Sigmoid colon (tissue), 7 donors: ENCODE data around the gene PRM2. TPM values are rescaled to one million over a fixed set of nuclear protein-coding genes. Genes with fewer than 3 reads are reported as not detected.
"Not testable (repeated sequence)": the region's sequence is repeated elsewhere in the genome, so short reads cannot be mapped to it uniquely, and the experiment has no call there.

Source experiments
- DNase-seq: peaks from one replicate; pipeline ENCODE4 v3.0.0-alpha.2; 2019
- H3K27ac ChIP-seq, 4 donors: fragments of 200-600 bp; sonication (generic); one replicate each; pipeline ENCODE4 v1.5.1; 2016 to 2019; ENCODE audit warnings: mild to moderate bottlenecking in 1 of 4
- H3K27me3 ChIP-seq, 3 donors: fragments of 200-600 bp; sonication (generic); one replicate each; pipeline ENCODE4 v1.5.1; 2019; ENCODE audit warnings: mild to moderate bottlenecking in 1 of 3
- H3K36me3 ChIP-seq, 4 donors: fragments of 200-600 bp; sonication (generic); one replicate each; pipeline ENCODE4 v1.5.1; 2016 to 2019
- H3K4me1 ChIP-seq, 4 donors: fragments of 200-600 bp; sonication (generic); one replicate each; pipeline ENCODE4 v1.5.1; 2017 to 2019
- H3K4me3 ChIP-seq, 4 donors: fragments of 200-600 bp; sonication (generic); one replicate each; pipeline ENCODE4 v1.5.1; 2017 to 2019; ENCODE audit warnings: mild to moderate bottlenecking in 2 of 4, moderate library complexity in 1 of 4
- H3K9me3 ChIP-seq, 4 donors: fragments of 200-600 bp in 3 of 4; sonication (generic) in 3 of 4; one replicate each; pipeline versions ENCODE4 v1.5.1 to v1.6.1; 2013 to 2019
- CTCF ChIP-seq, 4 experiments: fragments of 450-650 bp in 3 of 4; fragments of 200-600 bp in 1 of 4; IDR thresholded peaks; one replicate each; pipeline ENCODE4 v1.5.1; 2016 to 2019; ENCODE audit warnings: antibody characterized with exemption in 4 of 4, mild to moderate bottlenecking in 3 of 4, moderate library complexity in 2 of 4
- EP300 ChIP-seq, 4 donors: sonication (generic); formaldehyde crosslinking; IDR thresholded peaks; one replicate each; pipeline ENCODE4 v1.6.1; 2017; ENCODE audit warnings: antibody characterized with exemption in 4 of 4
- POLR2A ChIP-seq, 2 donors: fragments of 450-650 bp; IDR thresholded peaks; one replicate each; pipeline ENCODE4 v1.6.1; 2016; ENCODE audit warnings: antibody characterized with exemption in 2 of 2, mild to moderate bottlenecking in 2 of 2, moderate library complexity in 2 of 2
- POLR2AphosphoS5 ChIP-seq, 4 donors: sonication (generic); formaldehyde crosslinking; IDR thresholded peaks; one replicate each; pipeline ENCODE4 v1.6.1; 2017; ENCODE audit warnings: antibody characterized with exemption in 4 of 4
- WGBS, 2 donors: extraction: QIAGEN DNeasy Blood & Tissue Kit; methylation state at CpG; one replicate each; pipeline ENCODE4 v1.1.7; 2013; 5-methylcytosine and 5-hydroxymethylcytosine counted together
- intact Hi-C: fragments of 100-400 bp; cut with DNase I; formaldehyde crosslinking; loops from one replicate; pipeline ENCODE4 v1.15.1; 2023
- polyA plus RNA-seq, 3 donors: library from polyadenylated mRNA; stranded (reverse); fragments of 200-250 nt; gene quantifications; one replicate each; pipeline ENCODE4 v1.2.3, GENCODE V29; 2013
- total RNA-seq, 4 donors: library from RNA; depleted of rRNA; stranded (reverse); fragments of >200 nt; gene quantifications; one replicate each; pipeline ENCODE4 v1.1.0, GENCODE V29; 2016
- donor health status: healthy with polysubstance abuse.
- donor health status: Bipolar disorder and iron deficiency.
- donor health status: healthy.

PRM2 gene
- total and polyA plus RNA-seq, 7 donors = not detected

- intact Hi-C loops = no loop called here
- 92 to 93% methylated on average over 8 of the region's 8 CpGs for WGBS, 2 donors
Measured at GRCh38 chr16:11290102-11290893, 14.0 kb upstream of the PRM2 start.

GRCh38 chr16:11289696-11290095 lies 13.4 kb upstream of the PRM2 start:
- H3K9me3 ChIP-seq, intact Hi-C loops, H3K4me1 ChIP-seq, H3K36me3 ChIP-seq, H3K27ac ChIP-seq, H3K4me3 ChIP-seq, H3K27me3 ChIP-seq, DNase-seq: not testable (repeated sequence)
- WGBS, 2 donors = 91% methylated on average over 4 of the region's 4 CpGs

More at GRCh38 chr16:11290102-11290893, 14.0 kb upstream of the PRM2 start:
- Histone ChIP-seq H3K27ac (no peak overlapping the region), H3K27me3 (no peaks in the 10 kb centered on the region), H3K4me1 (no peaks in the 10 kb centered on the region), H3K36me3 (no peaks in the 10 kb centered on the region), H3K4me3 (no peak overlapping the region), H3K9me3 (no peaks in the 10 kb centered on the region)
- DNase-seq = no peak
- TF ChIP-seq CTCF (IDR thresholded peaks at IDR 0.05) (no peak), POLR2A (IDR thresholded peaks at IDR 0.05) (no peak), EP300 (IDR thresholded peaks at IDR 0.05) (no peak), POLR2AphosphoS5 (IDR thresholded peaks at IDR 0.05) (no peak)

GRCh38 chr16:11289202-11289601 lies 12.9 kb upstream of the PRM2 start:
- intact Hi-C loops = no loop called here
- no peaks in the 10 kb centered on the region for H3K27me3 ChIP-seq
- no peaks in the 10 kb centered on the region for H3K9me3 ChIP-seq
- no peaks in the 10 kb centered on the region for H3K4me1 ChIP-seq
- no peaks in the 10 kb centered on the region for H3K36me3 ChIP-seq
- TF ChIP-seq EP300 (IDR thresholded peaks at IDR 0.05) (no peak), POLR2AphosphoS5 (IDR thresholded peaks at IDR 0.05) (no peak), CTCF (IDR thresholded peaks at IDR 0.05) (no peak), POLR2A (IDR thresholded peaks at IDR 0.05) (no peak)
- no peak for DNase-seq
- no peak overlapping the region for H3K27ac ChIP-seq
- 95 to 97% methylated on average over 2 of the region's 2 CpGs for WGBS, 2 donors
- H3K4me3 ChIP-seq = no peak overlapping the region

GRCh38 chr16:11285842-11286241 lies 9.6 kb upstream of the PRM2 start:
- no peaks in the 10 kb centered on the region for H3K4me1 ChIP-seq
- H3K9me3 ChIP-seq = no peaks in the 10 kb centered on the region
- no peak overlapping the region for H3K27ac ChIP-seq
- no peaks in the 10 kb centered on the region for H3K36me3 ChIP-seq
- H3K27me3 ChIP-seq = no peaks in the 10 kb centered on the region
- H3K4me3 ChIP-seq = no peak overlapping the region
- no peak for DNase-seq
- TF ChIP-seq EP300 (IDR thresholded peaks at IDR 0.05) (no peak), POLR2AphosphoS5 (IDR thresholded peaks at IDR 0.05) (no peak), POLR2A (IDR thresholded peaks at IDR 0.05) (no peak), CTCF (IDR thresholded peaks at IDR 0.05) (no peak)
- intact Hi-C loops = no loop called here
- 87% methylated on average over 2 of the region's 2 CpGs for WGBS, 2 donors

- DNase-seq = no peak
- Histone ChIP-seq H3K27ac (no peak overlapping the region), H3K9me3 (no peaks in the 10 kb centered on the region), H3K4me3 (no peak overlapping the region), H3K27me3 (no peaks in the 10 kb centered on the region), H3K4me1 (no peaks in the 10 kb centered on the region), H3K36me3 (no peaks in the 10 kb centered on the region)
- WGBS, 2 donors = 75 to 79% methylated on average over 4 of the region's 4 CpGs
- TF ChIP-seq POLR2A (IDR thresholded peaks at IDR 0.05) (no peak), EP300 (IDR thresholded peaks at IDR 0.05) (no peak), POLR2AphosphoS5 (IDR thresholded peaks at IDR 0.05) (no peak), CTCF (IDR thresholded peaks at IDR 0.05) (no peak)
- intact Hi-C loops = no loop called here
Measured at GRCh38 chr16:11283820-11284248, 7.6 kb upstream of the PRM2 start.
